Dendritic cell treated with granulocyte-macrophage colony-stimulating factor and Interleukin-4, amounts not matched to agents 40 ng/mL and 50 ng/mL, for 4 days (primary cell): ENCODE data around the gene GPS1.

Source experiments
- H3K27ac Mint-ChIP-seq: one replicate; pipeline ENCODE4 v1.8.0; 2022; ENCODE audit warnings: mild to moderate bottlenecking, mixed read lengths
- H3K27me3 Mint-ChIP-seq: one replicate; pipeline ENCODE4 v1.8.0; 2022; ENCODE audit warnings: mild to moderate bottlenecking, mixed read lengths
- H3K36me3 Mint-ChIP-seq: one replicate; pipeline ENCODE4 v1.8.0; 2022; ENCODE audit warnings: low read depth, mixed read lengths
- H3K4me1 Mint-ChIP-seq: one replicate; pipeline ENCODE4 v1.8.0; 2022; ENCODE audit warnings: low read depth, mixed read lengths
- H3K4me3 Mint-ChIP-seq: one replicate; pipeline ENCODE4 v1.8.0; 2022; ENCODE audit warnings: mild to moderate bottlenecking, moderate library complexity, mixed read lengths
- H3K9me3 Mint-ChIP-seq: one replicate; pipeline ENCODE4 v1.8.0; 2022; ENCODE audit warnings: mixed read lengths
- intact Hi-C: fragments of 100-400 bp; cut with micrococcal nuclease; formaldehyde crosslinking; loops from one replicate; pipeline ENCODE4 v1.15.0; 2022

Gene GPS1

DNA sequence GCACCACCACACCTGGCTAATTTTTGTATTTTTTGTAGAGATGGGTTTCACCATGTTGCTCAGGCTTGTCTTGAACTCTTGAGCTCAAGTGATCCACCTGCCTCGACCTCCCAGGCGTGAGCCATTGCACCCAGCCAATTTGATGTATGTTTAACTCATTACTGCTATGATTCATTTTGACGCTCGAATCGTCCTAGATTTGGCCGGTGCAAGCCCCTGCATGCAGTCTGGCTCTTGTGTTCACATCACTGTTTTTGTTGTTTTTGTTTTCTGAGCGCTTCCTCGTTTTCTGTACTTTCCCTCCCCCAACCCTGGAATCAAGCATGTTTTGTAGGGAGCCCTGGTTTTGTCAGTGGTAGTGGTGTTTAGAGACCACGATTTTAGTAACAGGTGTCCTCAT is 21.7 kb downstream of the GPS1 start:
- H3K9me3 Mint-ChIP-seq: no peaks in the 10 kb centered on the region
- peaks cover 5% of the 10 kb centered on the region for H3K4me1 Mint-ChIP-seq
- no peak overlapping the region for H3K27ac Mint-ChIP-seq
- H3K36me3 Mint-ChIP-seq: peaks cover 13% of the 10 kb centered on the region
- intact Hi-C loops: no loop called here
- no peak overlapping the region for H3K4me3 Mint-ChIP-seq
- H3K27me3 Mint-ChIP-seq: peaks cover 9% of the 10 kb centered on the region

DNA sequence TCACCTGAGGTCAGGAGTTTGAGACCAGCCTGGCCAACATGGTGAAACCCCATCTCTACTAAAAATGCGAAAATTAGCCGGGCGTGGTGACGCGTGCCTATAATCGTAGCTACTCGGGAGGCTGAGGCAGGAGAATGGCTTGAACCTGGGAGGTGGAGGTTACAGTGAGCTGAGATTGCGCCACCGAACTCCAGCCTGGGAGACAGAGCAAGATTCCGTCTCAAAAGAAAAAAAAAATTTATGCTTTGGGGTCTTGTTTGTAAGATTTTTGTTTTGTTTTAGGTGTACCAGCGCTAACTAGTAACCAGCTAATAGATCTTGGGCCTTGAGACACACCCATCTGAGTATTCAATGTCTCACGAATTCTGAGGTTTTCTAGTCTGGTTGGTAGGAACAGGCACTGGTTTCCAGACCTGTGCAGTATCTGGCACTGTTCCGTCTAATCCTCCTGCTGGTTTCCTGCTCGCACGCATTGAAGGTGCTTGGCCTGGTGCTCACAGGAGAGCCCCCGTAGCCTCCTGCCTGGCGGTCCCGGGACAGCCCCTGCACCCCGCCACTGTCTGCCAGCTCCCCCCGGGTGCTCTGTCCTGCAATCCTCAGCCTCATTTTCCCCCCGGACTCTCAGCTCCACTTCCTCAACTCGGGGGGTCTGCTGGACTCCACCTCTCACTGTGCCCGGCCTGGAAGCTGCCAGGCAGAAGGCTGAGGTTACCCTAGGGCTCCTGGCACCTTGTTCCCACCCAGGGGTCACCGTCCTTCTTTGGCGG is 24.5 kb downstream of the GPS1 start:
- Mint-ChIP-seq H3K27ac (no peak overlapping the region), H3K36me3 (peaks cover 40% of the 10 kb centered on the region), H3K9me3 (no peaks in the 10 kb centered on the region), H3K4me1 (peaks cover 5% of the 10 kb centered on the region), H3K4me3 (no peak overlapping the region), H3K27me3 (peaks cover 9% of the 10 kb centered on the region)
- intact Hi-C loops: no loop called here

DNA sequence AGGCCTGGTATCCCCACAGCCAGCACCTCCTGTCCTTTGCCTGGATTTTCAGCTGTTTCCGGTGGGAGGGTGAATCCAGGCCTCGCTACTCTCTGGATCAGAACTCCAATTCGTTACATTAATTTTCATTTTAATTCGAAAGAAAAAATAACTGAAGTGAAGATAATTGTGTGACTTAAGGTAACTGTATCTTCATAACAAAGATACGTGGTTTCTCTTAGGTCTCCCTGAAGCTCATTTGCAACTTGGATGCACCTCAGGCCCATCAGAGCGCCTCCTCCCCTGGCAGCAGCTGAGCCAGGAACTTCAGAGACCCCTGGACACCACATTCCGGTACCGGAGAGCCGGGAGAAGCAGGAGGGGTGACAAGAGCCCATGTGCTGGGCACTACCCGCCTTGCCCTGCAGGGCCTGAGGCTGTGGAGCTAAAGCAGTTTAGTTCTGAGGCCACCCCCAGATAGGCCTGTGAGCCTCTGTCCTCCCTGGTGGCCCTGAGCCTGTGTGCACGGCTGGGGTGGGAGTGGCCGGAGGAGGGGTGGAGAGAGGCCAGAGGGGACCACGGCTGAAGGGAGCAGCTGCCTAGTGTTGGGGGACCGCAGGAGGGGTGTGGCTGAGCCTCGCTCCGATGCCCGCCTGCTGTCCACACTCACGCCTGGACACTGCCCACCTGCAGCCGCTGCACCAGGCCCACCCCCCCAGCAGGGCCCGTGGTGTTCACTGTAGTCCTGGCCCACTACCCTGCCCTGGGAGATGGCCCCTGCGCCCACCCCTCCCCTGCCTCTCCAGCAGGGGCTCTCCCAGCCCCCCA is 25.3 kb downstream of the GPS1 start:
- Mint-ChIP-seq H3K36me3 (peaks cover 48% of the 10 kb centered on the region), H3K4me1 (peaks cover 5% of the 10 kb centered on the region), H3K9me3 (no peaks in the 10 kb centered on the region), H3K27ac (no peak overlapping the region), H3K27me3 (peaks cover 9% of the 10 kb centered on the region), H3K4me3 (no peak overlapping the region)
- intact Hi-C loops: no loop called here

DNA sequence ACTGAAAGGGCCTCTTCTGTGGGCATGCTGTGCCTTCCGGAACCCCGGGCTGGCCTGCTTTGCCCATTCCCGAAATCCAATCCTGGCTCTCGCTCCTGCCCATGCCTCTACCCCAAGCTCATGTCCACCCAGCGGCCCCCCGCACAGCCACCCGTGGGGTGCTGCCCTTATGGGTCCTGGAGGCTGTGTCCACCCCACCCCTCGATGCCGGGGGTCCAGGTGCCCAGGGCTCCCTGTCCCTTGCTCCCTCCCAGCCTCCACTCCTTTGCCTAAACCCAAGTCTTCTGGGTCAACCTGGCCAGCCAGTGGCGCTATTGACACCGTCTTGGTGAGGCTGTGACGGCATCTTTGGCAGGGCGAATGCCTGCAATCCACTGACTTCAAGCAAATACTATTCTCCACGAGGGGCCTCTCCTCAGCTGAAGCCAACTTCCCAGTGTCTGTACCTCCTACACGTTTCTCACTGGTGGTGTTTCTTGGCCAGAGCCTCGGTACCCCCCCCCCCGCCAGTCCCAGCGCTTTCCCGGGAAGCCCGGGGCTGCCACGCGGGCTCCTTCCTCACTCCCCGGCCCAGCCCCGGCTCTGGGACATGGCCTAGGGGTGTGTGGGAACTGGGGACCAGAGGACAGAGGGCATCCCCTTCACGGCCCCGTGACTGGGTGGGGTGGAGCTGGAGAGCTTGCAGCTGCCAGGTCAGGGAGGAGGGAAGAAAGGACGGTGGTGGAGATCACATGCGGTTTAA is 26.1 kb downstream of the GPS1 start:
- no peak overlapping the region for H3K4me3 Mint-ChIP-seq
- no peak overlapping the region for H3K27ac Mint-ChIP-seq
- peaks cover 56% of the 10 kb centered on the region for H3K36me3 Mint-ChIP-seq
- peaks cover 7% of the 10 kb centered on the region for H3K27me3 Mint-ChIP-seq
- intact Hi-C loops: no loop called here
- H3K9me3 Mint-ChIP-seq: no peaks in the 10 kb centered on the region
- peaks cover 5% of the 10 kb centered on the region for H3K4me1 Mint-ChIP-seq

DNA sequence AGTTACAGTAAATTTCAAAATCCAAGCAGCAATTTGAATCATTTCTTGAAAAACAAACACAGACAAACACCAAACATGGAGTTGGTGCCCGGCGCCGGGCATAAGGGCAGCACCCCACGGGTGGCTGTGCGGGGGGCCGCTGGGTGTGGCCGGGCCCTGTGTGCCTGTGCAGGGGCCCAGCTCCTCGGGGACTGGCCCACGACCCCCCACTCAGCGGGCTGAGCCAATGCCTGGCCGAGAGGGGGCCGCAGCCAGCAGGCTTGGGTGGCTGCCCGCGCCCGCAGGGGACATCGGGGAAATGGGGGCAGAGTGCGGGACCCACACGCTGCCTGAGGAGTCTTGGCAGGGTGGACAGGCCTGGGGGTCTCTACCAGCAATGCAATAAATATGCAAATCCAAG is 26.7 kb downstream of the GPS1 start:
- intact Hi-C loops: no loop called here
- Mint-ChIP-seq H3K4me1 (peaks cover 5% of the 10 kb centered on the region), H3K4me3 (no peak overlapping the region), H3K27me3 (peaks cover 7% of the 10 kb centered on the region), H3K9me3 (no peaks in the 10 kb centered on the region), H3K36me3 (peaks cover 63% of the 10 kb centered on the region), H3K27ac (no peak overlapping the region)

DNA sequence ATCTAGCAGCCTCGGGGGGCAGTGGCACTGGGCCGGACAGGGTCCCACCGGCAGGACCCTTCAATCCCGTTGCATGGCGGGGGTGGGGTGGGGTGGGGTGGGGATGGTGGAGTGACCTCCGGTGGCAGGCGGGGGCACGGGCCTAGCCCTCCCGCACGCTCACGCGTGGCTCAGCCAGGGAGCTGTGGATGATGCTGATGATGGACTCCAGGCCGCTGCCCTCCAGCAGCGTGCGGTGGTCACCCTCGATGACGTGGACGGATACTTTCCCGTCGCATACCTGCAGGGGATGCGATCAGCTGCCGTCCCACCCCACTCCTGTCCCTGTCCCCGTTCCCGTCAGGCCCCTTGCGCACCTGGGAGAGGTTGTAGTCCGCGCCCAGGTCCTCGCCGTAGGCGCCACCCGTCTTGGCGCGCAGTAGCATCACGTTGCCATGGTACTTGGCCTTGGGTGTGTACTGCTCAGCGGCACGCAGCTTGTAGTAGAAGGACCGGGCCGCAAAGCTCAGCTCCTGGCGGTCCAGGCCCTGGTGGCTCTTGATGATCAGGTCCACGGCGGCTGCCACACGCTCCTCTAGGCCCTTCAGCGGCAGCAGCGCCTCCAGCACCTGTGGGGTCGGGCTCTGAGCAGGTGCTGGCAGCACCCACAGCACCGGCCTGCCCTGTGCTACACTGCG is 27.4 kb downstream of the GPS1 start:
- H3K36me3 Mint-ChIP-seq: peaks cover 70% of the 10 kb centered on the region
- H3K27me3 Mint-ChIP-seq: peaks cover 1% of the 10 kb centered on the region
- H3K4me3 Mint-ChIP-seq: no peak overlapping the region
- H3K9me3 Mint-ChIP-seq: no peaks in the 10 kb centered on the region
- peaks cover 5% of the 10 kb centered on the region for H3K4me1 Mint-ChIP-seq
- H3K27ac Mint-ChIP-seq: no peak overlapping the region
- intact Hi-C loops: no loop called here

DNA sequence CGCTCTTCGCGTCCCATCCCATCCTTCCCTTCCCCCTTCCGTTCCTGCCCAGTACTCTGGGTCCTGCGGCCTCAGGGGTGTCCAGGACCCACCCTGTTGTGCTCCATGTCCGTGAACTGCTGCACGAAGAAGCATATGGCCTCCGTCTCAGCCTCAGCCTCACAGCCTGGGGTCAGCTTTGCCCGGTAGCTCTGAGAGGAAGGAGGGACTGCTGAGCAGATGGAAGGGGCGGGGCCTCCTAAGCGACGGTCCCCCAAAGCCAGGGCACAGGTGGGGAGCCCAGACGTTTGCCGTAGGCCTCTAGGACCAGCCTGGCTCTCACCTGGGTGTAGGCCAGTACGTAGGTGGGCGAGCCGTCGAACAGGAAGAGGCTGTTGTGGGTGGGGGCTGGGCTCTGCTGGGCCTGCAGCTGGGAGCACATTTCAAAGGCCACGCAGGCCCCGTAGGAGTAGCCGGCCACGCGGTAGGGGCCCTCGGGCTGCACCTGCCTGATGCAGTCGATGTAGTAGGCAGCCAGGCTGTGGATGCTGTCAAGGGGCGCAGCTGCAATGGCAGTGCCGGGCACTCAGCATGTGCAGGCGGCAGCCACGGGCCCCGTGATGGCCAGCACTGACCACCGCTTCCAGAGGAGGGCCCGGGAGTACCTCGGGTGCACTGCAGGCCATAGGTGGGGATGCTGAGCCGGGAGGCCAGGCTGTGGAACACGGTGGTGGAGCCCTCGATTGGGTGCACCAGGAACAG is 28.5 kb downstream of the GPS1 start:
- Mint-ChIP-seq H3K36me3 (peaks cover 81% of the 10 kb centered on the region), H3K4me1 (peaks cover 5% of the 10 kb centered on the region), H3K4me3 (no peak overlapping the region), H3K27me3 (peaks cover 1% of the 10 kb centered on the region), H3K27ac (no peak overlapping the region), H3K9me3 (no peaks in the 10 kb centered on the region)
- intact Hi-C loops: no loop called here

DNA sequence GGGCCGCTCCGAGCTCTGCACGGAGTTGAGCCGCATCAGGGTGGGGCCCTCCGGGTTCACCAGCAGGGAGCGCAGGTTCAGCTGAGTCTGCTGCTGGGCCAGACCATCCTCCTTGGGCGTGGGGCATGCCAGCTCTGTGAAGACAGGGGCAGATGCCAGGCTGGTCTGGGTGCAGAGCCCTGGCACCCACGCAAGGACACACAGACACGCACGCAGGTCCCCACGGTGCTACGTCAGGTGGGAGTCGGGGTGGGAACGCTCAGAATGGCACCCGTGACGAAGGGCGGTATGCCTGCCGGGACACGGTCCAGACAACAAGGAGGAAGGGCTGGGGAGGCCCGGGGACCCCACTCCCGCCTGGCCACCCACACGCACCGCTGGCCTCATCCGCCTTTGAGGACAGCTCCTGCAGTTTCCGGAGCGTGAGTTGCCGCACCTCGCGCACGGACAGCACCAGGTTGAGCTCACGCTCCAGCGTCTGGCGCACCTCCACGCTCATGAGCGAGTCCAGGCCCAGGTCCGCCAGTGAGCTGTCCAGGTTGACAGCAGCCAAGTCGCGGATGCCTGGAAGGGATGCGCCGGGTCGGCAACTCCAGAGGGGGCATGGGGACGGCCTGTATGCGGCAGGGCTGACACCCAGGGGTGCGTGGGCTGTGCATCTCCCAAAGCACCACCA is 29.2 kb downstream of the GPS1 start:
- H3K27me3 Mint-ChIP-seq: peaks cover 1% of the 10 kb centered on the region
- H3K9me3 Mint-ChIP-seq: no peaks in the 10 kb centered on the region
- H3K27ac Mint-ChIP-seq: no peak overlapping the region
- peaks cover 88% of the 10 kb centered on the region for H3K36me3 Mint-ChIP-seq
- peaks cover 5% of the 10 kb centered on the region for H3K4me1 Mint-ChIP-seq
- no peak overlapping the region for H3K4me3 Mint-ChIP-seq
- intact Hi-C loops: no loop called here

DNA sequence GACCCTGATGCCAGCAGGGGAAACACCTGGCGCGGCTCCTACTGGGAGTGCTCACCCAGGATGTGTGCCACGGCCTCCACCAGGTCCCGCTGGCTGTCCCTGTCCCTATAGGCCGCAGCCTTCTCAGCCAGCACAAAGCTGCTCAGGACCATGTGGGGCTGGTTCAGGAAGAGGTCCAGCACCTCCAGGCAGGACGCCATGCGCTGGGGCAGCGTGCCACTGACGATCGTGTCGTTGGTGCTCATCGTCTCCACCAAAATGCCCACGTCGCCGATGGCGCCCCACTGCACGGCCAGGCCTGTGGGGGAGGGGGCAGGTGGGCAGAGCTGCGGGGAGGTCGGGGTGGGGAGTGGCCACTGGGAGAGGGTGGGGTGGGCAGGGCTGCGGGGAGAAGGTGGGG is 29.8 kb downstream of the GPS1 start:
- H3K4me1 Mint-ChIP-seq: peaks cover 5% of the 10 kb centered on the region
- H3K9me3 Mint-ChIP-seq: no peaks in the 10 kb centered on the region
- peaks cover 94% of the 10 kb centered on the region for H3K36me3 Mint-ChIP-seq
- no peak overlapping the region for H3K4me3 Mint-ChIP-seq
- no peak overlapping the region for H3K27ac Mint-ChIP-seq
- H3K27me3 Mint-ChIP-seq: peaks cover under 1% of the 10 kb centered on the region
- intact Hi-C loops: no loop called here

DNA sequence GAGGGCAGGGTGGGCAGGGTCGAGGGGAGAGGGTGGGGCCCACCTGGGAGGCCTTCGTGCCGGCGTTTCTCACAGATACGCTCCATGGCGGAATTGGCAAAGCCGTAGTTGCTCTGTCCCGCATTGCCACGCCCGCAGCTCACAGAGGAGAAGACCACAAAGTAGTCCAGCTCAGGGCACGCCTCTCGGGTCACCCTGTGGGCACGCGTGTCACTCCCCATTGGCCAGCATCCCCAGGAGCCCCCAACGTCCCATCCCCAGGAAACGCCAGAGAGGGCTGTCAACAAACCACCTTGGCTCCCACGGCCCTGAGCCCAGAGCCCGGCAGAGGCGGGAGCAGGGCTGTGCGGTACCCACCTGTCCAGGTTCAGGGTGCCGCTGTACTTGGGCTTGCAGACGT is 30.3 kb downstream of the GPS1 start:
- Mint-ChIP-seq H3K4me3 (no peak overlapping the region), H3K27ac (no peak overlapping the region), H3K27me3 (no peaks in the 10 kb centered on the region), H3K4me1 (peaks cover 5% of the 10 kb centered on the region), H3K9me3 (no peaks in the 10 kb centered on the region), H3K36me3 (peaks cover 98% of the 10 kb centered on the region)
- intact Hi-C loops: no loop called here

DNA sequence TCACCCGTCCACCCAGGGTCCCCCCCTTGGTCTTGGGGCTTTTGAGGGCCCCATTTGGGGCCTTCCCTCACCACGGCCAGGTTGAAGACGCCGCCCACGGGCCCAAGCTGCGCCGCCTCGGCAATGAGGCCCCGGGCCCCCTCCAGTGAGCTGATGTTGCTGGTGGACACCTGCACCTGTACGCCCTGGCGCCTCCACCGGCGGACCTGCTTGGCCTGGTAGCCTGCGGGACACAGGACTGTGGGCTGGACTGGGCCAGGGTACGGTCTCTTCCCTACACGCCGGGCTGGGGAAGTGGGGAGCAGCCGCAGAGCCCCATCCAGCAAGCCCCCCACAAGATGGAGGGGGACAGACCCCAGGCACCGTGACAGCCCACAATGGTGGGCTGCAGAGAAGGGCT is 30.8 kb downstream of the GPS1 start:
- Mint-ChIP-seq H3K4me3 (no peak overlapping the region), H3K4me1 (peaks cover 5% of the 10 kb centered on the region), H3K27ac (no peak overlapping the region), H3K36me3 (peaks cover 100% of the 10 kb centered on the region), H3K9me3 (no peaks in the 10 kb centered on the region), H3K27me3 (no peaks in the 10 kb centered on the region)
- intact Hi-C loops: no loop called here

DNA sequence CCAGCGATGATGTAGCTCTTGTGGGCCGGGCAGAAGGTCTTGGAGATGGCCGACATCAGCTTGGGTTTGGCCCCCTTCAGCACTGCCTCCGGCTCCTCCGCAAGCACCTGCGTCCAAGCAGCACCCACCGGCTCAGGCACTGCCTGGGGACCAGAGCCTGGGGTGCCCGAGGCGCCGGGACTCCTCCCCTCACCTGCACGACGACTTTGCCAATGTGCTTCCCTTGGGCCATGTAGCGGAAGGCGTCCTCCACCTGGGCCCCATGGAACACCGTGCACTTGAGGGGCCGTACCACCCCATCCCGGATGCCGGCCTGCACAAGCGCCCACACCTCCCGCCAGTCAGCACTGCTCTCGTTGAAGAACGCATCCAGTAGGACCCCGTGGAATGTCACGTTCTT is 31.3 kb downstream of the GPS1 start:
- peaks cover 3% of the 10 kb centered on the region for H3K4me1 Mint-ChIP-seq
- peaks cover 100% of the 10 kb centered on the region for H3K36me3 Mint-ChIP-seq
- no peaks in the 10 kb centered on the region for H3K27me3 Mint-ChIP-seq
- H3K4me3 Mint-ChIP-seq: no peak overlapping the region
- H3K9me3 Mint-ChIP-seq: no peaks in the 10 kb centered on the region
- no peak overlapping the region for H3K27ac Mint-ChIP-seq
- intact Hi-C loops: no loop called here
